Left renal cortex interstitium (tissue), 4 donors: Measurements from ENCODE around the gene TMC7. TPM values are rescaled to one million over a fixed set of nuclear protein-coding genes. Genes with fewer than 3 reads are reported as not detected.

Source experiments
- DNase-seq, 4 donors: peaks; one replicate each; pipeline ENCODE4 v3.0.0-alpha.2; 2013; ENCODE audit warnings: low read depth in 4 of 4, low spot score in 2 of 4, missing footprints in 1 of 4
- polyA plus RNA-seq, 4 donors: library from polyadenylated mRNA; unstranded; fragments of 120-200 nt; gene quantifications; one replicate each; pipeline ENCODE4 v1.2.1, GENCODE V29; 2013; ENCODE audit not compliant: insufficient read length in 4 of 4

The TMC7 gene
- polyA plus RNA-seq, 4 donors: 1.7 to 2.2 (median 2.0) TPM

GRCh38 chr16:19086322-19087199 lies 102.8 kb downstream of the TMC7 start:
- peak in 3 of 4 donors; percentile 60 to 84 (median 77) for DNase-seq

GRCh38 chr16:19088341-19088916 lies 104.7 kb downstream of the TMC7 start:
- DNase-seq: no peak

- no peak for DNase-seq
Measured at GRCh38 chr16:19089410-19089955, 105.7 kb downstream of the TMC7 start.

- DNase-seq: no peak
Measured at GRCh38 chr16:19090916-19091315, 107.2 kb downstream of the TMC7 start.

GRCh38 chr16:19092653-19093410 lies 109.1 kb downstream of the TMC7 start:
- no peak for DNase-seq

GRCh38 chr16:19093631-19094541 lies 110.2 kb downstream of the TMC7 start:
- DNase-seq: no peak

GRCh38 chr16:19094542-19095365 lies 111.0 kb downstream of the TMC7 start:
- DNase-seq: no peak

- no peak for DNase-seq
Measured at GRCh38 chr16:19095654-19096053, 111.9 kb downstream of the TMC7 start.

GRCh38 chr16:19098173-19098572 lies 114.4 kb downstream of the TMC7 start:
- no peak for DNase-seq

GRCh38 chr16:19102187-19102872 lies 118.6 kb downstream of the TMC7 start:
- peak in 3 of 4 donors; percentile 50 to 60 (median 58) for DNase-seq

GRCh38 chr16:19104607-19105006 lies 120.9 kb downstream of the TMC7 start:
- no peak for DNase-seq

GRCh38 chr16:19105131-19105530 lies 121.4 kb downstream of the TMC7 start:
- no peak for DNase-seq

GRCh38 chr16:19105891-19106624 lies 122.3 kb downstream of the TMC7 start:
- DNase-seq: no peak

GRCh38 chr16:19106625-19107020 lies 122.9 kb downstream of the TMC7 start:
- no peak for DNase-seq

- DNase-seq: no peak
Measured at GRCh38 chr16:19108409-19109287, 124.9 kb downstream of the TMC7 start.

GRCh38 chr16:19109288-19109664 lies 125.5 kb downstream of the TMC7 start:
- no peak for DNase-seq
